Subcutaneous abdominal adipose tissue (tissue), 5 donors: ENCODE data around the gene MACO1.

Source experiments
- H3K27ac ChIP-seq: one replicate; pipeline ENCODE4 v1.7.0; 2013; ENCODE audit warnings: low read depth, mild to moderate bottlenecking, inconsistent platforms, low read length, moderate library complexity
- H3K27me3 ChIP-seq, 5 donors: one replicate each; pipeline ENCODE4 v1.7.0; 2013; ENCODE audit warnings: low read length in 5 of 5, inconsistent platforms in 1 of 5; ENCODE audit not compliant: control insufficient read depth in 5 of 5, insufficient read depth in 4 of 5
- H3K36me3 ChIP-seq, 5 donors: one replicate each; pipeline ENCODE4 v1.7.0; 2013; ENCODE audit warnings: low read length in 5 of 5; ENCODE audit not compliant: control insufficient read depth in 5 of 5, insufficient read depth in 5 of 5
- H3K4me1 ChIP-seq, 5 donors: one replicate each; pipeline ENCODE4 v1.7.0; 2013; ENCODE audit warnings: low read length in 5 of 5, mild to moderate bottlenecking in 3 of 5, moderate library complexity in 1 of 5; ENCODE audit not compliant: control insufficient read depth in 5 of 5, insufficient read depth in 5 of 5
- H3K4me3 ChIP-seq, 5 donors: one replicate each; pipeline ENCODE4 v1.7.0; 2013; ENCODE audit warnings: low read length in 5 of 5, low read depth in 1 of 5
- H3K9ac ChIP-seq, 5 donors: one replicate each; pipeline ENCODE4 v1.7.0; 2013; ENCODE audit warnings: low read length in 5 of 5, mild to moderate bottlenecking in 4 of 5, moderate library complexity in 3 of 5
- H3K9me3 ChIP-seq, 5 donors: one replicate each; pipeline ENCODE4 v1.7.0; 2013; ENCODE audit warnings: low read length in 5 of 5; ENCODE audit not compliant: control insufficient read depth in 5 of 5
- donor health status: healthy.
- donor health status: healthy.
- donor health status: healthy.
- donor health status: healthy.
- donor health status: healthy.

MACO1 gene

DNA sequence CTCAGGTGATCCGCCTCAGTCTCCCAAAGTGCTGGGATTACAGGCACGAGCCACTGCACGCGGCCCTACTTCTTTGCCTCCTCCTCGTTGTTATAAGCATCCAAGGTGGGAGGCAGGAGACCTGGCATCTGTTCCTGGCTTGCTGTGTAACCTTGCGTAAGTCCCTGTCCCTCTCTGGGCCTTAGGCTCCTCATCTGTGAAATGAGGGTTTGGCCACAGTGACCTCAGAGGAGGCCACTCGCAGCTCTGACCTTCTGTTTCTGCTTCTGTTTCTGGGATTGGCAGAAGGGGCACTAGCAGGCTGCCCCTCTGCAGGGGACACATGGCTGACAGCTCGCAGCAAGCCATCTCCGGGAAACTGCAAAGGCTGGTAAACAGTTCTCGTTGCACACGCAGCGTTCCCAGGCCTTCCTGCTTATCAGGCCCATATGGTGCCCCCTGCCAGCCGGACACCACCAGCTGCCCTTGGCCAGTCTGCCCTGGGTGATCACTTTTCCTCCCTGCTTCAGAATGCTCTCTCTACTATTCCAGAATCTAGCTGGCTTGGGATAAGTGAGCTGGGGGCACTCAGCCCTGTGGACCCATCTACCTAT is 110.1 kb downstream of the MACO1 start:
- H3K36me3 ChIP-seq, result no peaks in the 10 kb centered on the region
- no peak overlapping the region for H3K4me3 ChIP-seq
- H3K27me3 ChIP-seq, result no peaks in the 10 kb centered on the region
- H3K27ac ChIP-seq, result no peak overlapping the region
- H3K9me3 ChIP-seq, result no peaks in the 10 kb centered on the region
- peaks cover 3 to 22% (median 16%) of the 10 kb centered on the region in 5 donors for H3K4me1 ChIP-seq
- H3K9ac ChIP-seq, result no peak overlapping the region

DNA sequence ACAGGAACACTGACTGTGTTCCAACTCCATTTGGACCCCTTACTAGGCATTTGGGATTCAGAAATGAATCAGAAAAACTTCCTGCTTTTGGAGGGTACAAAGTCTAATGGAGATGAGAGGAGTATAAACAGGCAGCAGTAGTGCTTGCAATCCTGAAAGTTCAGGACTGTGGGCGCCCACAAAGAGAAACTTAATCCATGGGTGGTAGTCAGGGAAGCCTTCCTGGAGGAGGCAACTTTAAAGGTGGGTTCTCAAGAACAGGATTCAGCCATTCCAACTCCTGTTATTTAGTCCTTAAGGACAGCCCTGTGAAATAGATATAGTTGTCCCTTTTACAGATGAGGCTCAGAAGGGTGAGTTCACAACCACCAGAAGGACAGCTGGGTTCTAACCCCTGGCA is 110.7 kb downstream of the MACO1 start:
- H3K4me3 ChIP-seq, result no peak overlapping the region
- no peaks in the 10 kb centered on the region for H3K27me3 ChIP-seq
- H3K36me3 ChIP-seq, result no peaks in the 10 kb centered on the region
- H3K9ac ChIP-seq, result no peak overlapping the region
- no peak overlapping the region for H3K27ac ChIP-seq
- no peaks in the 10 kb centered on the region for H3K9me3 ChIP-seq
- H3K4me1 ChIP-seq, result peaks cover 2 to 25% (median 19%) of the 10 kb centered on the region in 5 donors

DNA sequence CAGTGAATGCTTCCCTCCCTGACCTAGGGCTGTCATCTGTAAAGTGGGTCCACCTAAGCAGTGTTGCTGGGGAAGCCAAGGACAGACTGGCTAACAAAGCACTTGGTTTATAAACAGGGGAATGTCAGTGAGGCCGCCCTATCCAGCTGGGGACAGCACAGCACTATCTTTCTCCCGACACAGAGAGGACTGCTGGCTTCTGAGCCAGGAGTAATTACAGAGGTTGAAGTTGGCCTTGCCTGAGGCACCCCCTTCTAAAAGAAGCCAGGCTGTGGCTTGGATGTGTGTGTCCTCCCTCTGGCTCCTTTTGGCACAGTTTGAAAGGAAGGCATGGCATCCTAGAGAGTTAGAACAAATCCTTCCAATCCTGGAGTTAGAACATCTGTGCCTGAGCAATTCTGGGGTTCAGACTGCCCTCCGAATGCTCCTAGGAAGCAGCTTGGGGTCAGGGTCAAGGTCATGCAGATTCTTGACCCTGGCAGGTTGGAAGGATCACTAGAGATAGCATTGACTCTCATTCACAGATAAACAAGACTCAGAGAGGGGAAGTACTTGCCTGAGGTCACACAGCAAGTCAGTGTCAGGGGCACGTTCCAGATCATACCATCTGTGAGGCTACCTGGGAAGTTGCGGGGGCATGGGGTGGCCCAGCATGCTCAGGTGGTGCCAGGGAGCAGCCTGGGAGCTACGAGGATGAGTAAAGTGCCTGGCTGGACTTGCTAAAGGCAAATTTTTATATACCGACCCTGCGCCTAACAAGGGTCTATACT is 111.4 kb downstream of the MACO1 start:
- Histone ChIP-seq H3K27ac (no peak overlapping the region), H3K36me3 (no peaks in the 10 kb centered on the region), H3K27me3 (no peaks in the 10 kb centered on the region)

DNA sequence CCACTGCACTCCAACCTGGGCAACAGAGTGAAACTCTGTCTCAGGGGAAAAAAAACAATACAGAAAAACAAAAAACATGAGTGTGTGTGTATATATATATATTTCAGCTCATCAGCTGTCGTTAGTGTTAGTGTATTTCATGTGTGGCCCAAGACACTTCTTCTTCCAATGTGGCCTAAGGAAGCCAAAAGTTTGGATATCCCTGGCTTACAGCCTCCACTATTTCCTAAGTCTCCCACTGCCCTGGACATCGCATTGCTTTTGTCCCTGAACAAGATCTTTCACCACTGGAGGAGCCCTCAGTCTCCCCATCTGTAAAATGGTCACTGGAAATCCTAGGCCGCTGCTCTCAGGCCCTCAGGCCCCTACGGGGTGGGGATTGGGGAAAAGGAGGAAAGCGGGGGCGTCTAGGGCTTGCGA is 112.3 kb downstream of the MACO1 start:
- Histone ChIP-seq H3K27me3 (no peaks in the 10 kb centered on the region), H3K4me3 (peak overlapping the region; percentile 16 to 91 (median 50)), H3K4me1 (peaks cover 2 to 25% (median 22%) of the 10 kb centered on the region in 5 donors), H3K27ac (no peak overlapping the region), H3K9ac (peak overlapping the region in 1 of 5 donors; percentile 54), H3K36me3 (no peaks in the 10 kb centered on the region), H3K9me3 (no peaks in the 10 kb centered on the region)

More for the DNA sequence above, 111.4 kb downstream of the MACO1 start:
- Histone ChIP-seq H3K9me3 (no peaks in the 10 kb centered on the region), H3K9ac (no peak overlapping the region), H3K4me3 (no peak overlapping the region), H3K4me1 (peaks cover 2 to 25% (median 19%) of the 10 kb centered on the region in 5 donors)

DNA sequence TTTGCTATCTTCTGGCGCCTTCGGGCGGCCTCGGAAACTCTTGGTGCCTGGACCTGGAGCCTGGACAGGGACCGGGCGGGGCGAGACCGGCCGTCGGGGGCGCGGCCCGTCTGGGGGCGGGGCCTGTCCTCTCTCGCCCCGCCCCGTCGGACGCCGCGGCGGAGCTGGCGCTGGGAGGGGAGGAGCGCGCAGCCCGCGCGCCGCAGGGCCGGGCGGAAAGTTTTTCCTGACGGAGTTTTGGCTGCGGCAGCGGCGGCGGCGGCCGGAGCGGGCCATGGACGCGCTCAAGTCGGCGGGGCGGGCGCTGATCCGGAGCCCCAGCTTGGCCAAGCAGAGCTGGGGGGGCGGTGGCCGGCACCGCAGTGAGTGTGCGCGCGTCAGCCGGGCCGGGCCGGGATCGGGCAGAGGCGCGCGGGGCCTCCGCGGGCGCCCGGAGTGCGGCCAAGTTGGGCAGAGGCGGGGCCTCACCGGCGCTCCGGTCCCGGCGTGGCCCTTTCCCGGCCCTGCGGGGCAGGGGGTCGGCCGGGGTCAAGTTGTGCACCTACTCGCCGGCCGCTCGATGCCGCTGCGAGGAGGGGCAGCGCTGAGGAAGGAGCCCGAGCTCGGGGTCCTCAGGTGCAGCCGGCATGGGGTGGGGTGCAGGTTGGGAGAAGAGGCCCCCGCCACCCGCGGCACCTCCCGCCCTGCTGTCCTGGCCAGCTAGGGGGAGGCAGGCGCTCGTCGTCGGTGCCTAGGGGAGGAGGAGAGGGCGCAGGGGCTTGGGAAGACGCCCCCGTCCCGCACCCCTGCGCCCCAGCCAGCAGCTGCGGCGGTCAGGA is 112.9 kb downstream of the MACO1 start, which contains the start of gene LDLRAP1:
Gene LDLRAP1, plus strand, starts transcription at position 182 of the 818 bp plus-strand sequence. Its CDS starts 93 bp downstream, at position 275.
- H3K4me3 ChIP-seq, result peak within 1 kb of the TSS; percentile 68 to 91 (median 78)
- H3K9ac ChIP-seq, result peak within 1 kb of the TSS; percentile 38 to 83 (median 80)
- no peaks in the 10 kb centered on the region for H3K27me3 ChIP-seq
- peaks cover 2 to 26% (median 24%) of the 10 kb centered on the region in 5 donors for H3K4me1 ChIP-seq
- H3K27ac ChIP-seq, result peak within 1 kb of the TSS; percentile 23
- no peaks in the 10 kb centered on the region for H3K9me3 ChIP-seq
- H3K36me3 ChIP-seq, result no peaks in the 10 kb centered on the region

DNA sequence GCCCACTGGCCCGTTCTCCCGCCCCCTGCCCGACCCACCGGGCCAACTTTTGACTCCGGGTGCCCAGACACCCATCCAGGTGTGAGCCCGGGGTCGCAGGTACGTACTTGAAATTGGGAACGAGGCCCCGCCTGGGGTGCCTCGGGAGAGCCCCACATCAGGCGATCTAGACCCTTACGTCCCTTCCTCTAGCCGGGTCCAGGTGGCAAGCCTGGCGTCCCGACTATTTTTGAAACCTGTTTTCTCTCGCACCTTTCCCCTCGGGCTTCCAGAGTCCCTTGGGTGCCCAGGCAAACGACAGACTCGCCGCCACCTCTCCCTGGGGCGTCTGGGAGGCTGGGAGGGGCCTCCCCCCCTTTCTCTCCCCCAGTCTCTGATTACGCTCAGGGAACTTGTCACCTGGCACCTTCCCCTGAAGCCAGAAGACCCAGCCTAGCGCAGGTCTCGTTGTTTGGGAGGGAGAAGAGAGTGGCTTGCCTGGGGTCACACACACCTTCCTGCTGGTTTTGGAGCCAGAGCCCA is 113.6 kb downstream of the MACO1 start:
- Histone ChIP-seq H3K9ac (peak overlapping the region; percentile 38 to 83 (median 80)), H3K4me3 (peak overlapping the region; percentile 68 to 91 (median 78)), H3K27me3 (no peaks in the 10 kb centered on the region), H3K27ac (peak overlapping the region; percentile 23), H3K4me1 (peaks cover 5 to 33% (median 31%) of the 10 kb centered on the region in 5 donors), H3K9me3 (no peaks in the 10 kb centered on the region), H3K36me3 (no peaks in the 10 kb centered on the region)

DNA sequence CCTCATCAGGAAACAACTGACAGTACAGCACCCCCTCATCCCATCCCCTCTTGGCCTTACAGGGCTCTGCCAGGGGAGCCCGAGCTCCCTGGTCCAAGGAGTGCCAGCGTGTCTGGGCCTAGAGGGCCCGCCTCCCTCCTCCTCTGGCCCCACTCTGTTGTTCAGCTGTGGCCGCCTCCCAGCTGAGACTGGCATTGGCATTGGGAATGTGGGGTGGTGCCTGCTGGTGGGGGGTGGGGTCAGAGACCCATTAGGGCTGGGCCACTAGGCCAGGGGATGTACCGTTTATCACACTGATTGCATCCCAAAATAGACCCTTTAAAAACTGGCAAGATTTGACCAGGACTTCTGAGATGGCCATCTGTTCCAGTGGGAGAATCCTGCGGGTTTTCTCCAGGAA is 114.1 kb downstream of the MACO1 start:
- Histone ChIP-seq H3K27ac (peak overlapping the region; percentile 23), H3K4me1 (peaks cover 7 to 38% (median 36%) of the 10 kb centered on the region in 5 donors), H3K9me3 (no peaks in the 10 kb centered on the region), H3K4me3 (peak overlapping the region; percentile 68 to 91 (median 78)), H3K36me3 (no peaks in the 10 kb centered on the region), H3K9ac (peak overlapping the region; percentile 38 to 83 (median 80)), H3K27me3 (no peaks in the 10 kb centered on the region)

DNA sequence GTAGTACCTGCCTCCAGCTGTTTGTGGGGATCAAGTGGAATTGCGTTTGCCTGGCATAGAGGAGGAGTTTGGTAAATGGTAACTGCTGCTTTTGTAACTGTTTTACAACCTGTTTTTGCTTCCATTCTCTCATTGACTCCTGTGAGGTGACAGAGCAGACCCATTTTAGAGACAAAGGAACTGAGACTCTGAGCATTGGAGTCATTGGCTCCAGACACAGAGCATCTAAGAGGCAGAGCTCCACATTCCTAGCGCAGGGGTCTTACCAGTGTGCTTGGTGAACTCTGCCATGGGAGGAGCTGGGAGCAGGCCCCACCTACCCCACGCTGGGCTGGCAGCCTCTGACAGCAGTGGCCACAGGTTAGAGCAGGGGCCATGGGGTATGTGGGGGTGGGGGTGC is 115.1 kb downstream of the MACO1 start:
- H3K4me1 ChIP-seq, result peaks cover 13 to 47% (median 45%) of the 10 kb centered on the region in 5 donors
- H3K27me3 ChIP-seq, result no peaks in the 10 kb centered on the region
- H3K4me3 ChIP-seq, result no peak overlapping the region
- H3K9ac ChIP-seq, result no peak overlapping the region
- no peak overlapping the region for H3K27ac ChIP-seq
- no peaks in the 10 kb centered on the region for H3K9me3 ChIP-seq
- no peaks in the 10 kb centered on the region for H3K36me3 ChIP-seq

DNA sequence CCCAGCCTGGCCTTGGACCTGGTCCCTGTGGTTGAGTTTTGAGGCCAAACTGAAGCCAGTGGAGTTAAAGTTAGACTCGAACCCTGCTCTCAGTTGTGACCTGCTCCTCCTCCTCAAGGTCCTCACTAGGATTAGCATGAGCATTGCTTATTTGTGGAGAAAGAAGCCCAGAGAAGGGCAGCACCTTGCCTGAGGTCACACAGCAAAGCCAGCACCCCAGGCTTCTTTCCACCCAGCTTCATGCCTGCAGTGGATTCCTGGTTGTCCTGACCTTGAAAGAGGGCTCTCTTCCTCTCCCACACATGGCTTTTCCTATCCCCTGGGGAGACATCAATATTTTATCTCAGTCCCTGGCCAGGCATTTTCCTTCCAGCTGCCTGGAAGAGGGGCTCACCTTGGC is 115.5 kb downstream of the MACO1 start:
- Histone ChIP-seq H3K4me1 (peaks cover 10 to 52% (median 47%) of the 10 kb centered on the region in 5 donors), H3K9ac (no peak overlapping the region), H3K4me3 (no peak overlapping the region)

More for the DNA sequence above, 115.5 kb downstream of the MACO1 start:
- H3K9me3 ChIP-seq, result no peaks in the 10 kb centered on the region
- H3K27me3 ChIP-seq, result no peaks in the 10 kb centered on the region
- H3K27ac ChIP-seq, result no peak overlapping the region
- no peaks in the 10 kb centered on the region for H3K36me3 ChIP-seq
